SKM-1 (cell line): ENCODE results near the gene ZNF317.

Experiments
- DNase-seq: peaks from one replicate; lab custom pipeline; 2025; ENCODE audit not compliant: unreplicated experiment; lab: John Stamatoyannopoulos, UW

The ZNF317 gene

DNA sequence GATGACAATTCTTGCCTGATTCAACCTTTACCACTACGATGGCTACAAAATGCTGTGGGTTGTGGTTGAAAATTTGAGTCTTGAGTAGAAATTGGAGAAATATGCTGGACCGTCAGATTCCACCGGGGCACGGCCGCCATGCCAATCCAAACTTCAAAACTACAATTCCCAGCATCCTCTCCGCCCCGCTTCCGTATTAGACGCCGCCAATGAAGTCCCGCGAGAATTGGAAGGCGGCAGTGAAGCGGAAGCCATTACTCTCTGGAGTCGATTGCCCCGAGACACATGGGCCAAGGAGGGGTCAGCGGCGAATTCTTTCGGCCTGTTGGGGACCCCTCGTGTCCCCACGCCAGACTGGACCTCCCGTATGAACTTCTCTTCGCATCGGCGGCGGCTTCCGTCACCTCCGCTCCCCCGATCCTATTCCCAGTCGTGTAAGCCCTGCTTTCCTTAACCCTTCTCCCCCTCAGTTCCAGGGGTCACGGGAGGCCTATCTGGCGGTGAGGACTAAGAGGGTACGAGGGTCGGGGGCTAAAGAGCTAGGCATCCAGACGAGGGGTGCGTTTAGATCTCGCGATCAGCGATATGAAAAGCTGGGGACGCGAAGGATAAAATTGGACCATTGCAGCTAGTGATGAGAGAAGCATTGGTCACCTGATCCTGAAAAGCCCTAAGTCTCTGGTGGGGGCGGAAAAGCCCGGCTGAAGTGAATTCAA is at the start of gene ZNF317:
ZNF317 (plus strand) TSS at position 239 of the 716 bp plus-strand sequence. CDS start 15,620 bp downstream, outside the sequence.
- DNase-seq, result peak; percentile 82

DNA sequence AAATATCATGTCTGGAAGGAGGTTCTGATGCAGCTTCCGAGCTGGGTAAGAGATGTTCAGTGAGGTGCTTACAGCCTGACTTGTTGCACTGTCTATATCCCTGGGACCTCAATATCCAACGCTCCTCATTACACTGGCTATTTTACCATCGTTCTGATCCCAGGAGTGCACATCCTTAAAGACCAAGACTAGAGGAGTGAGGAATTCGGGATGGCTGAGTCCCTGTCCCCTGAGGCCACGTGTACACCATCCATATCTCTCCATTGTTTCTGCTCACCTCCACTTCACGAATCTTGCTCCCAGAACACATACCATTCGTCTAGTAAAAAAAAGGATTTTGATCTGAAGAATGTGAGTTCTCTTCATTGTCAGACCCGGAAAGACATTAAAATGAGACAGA is 32.8 kb upstream of the ZNF317 start, which contains the start of gene OR7G2:
OR7G2 (minus strand) TSS at position 101 of the 400 bp plus-strand sequence. CDS start 4,232 bp downstream, outside the sequence.
- no peak for DNase-seq

DNA sequence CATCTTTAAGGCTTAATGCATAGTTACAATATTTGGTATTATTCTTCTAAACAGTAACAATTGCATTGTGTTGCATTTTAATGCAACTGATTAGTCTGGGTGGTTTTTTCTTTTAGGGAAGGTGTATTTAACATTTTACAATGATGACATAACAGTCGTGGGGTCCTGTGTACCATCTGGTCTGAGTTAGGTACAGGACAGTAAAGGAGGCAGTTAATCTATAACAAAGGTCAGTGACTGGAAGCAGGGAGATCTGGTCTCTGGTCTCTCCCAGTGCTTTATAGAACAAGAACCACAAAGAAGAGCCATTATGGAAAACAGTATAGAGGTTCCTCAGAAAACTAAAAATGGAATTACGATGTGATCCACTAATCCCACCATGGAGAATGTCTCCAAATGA is 30.2 kb upstream of the ZNF317 start:
- DNase-seq, result no peak

DNA sequence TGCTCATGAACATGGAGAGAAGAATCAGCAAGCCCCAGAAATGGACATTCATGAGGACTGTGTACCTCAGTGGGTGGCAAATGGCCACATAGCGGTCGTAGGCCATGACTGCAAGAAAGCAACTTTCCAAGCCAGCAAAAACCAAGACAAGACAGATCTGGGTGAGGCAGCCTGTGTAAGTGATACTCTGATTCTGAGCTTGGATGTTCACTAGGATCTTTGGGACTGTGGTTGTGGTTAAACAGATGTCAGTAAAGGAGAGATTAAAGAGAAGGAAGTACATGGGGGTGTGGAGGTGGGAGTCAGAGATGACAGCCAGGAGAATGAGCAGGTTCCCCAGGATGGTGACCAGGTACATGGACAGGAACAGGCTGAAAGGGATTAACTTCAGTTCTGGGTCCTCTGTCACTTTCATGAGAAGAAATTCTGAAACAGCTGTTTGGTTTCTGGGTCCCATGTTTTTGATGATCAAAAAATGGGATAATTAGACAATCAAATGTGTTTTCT is 24.8 kb upstream of the ZNF317 start, which contains the start of gene OR7G1:
OR7G1 (minus strand) TSS at position 457 of the 507 bp plus-strand sequence; CDS start at position 457, 0 bp downstream.
- no peak for DNase-seq

DNA sequence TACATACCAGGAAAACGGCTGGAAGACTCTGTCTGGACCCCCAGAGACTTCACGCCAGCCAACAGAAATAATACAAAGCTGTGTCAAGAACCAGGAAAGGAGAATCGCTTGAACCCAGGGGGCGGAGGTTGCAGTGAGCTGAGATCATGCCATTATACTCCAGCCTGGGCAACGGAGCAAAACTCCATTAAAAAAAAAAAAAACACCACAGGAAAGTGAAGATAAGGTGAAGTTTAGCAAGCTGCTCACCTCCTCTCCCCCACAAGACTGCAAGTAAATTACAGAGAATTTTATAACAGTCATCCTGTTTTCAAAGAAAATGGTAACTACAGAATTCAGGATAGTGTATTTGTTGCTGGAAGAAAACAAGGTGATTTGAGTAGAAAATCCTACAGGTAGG is 23.6 kb upstream of the ZNF317 start:
- no peak for DNase-seq

DNA sequence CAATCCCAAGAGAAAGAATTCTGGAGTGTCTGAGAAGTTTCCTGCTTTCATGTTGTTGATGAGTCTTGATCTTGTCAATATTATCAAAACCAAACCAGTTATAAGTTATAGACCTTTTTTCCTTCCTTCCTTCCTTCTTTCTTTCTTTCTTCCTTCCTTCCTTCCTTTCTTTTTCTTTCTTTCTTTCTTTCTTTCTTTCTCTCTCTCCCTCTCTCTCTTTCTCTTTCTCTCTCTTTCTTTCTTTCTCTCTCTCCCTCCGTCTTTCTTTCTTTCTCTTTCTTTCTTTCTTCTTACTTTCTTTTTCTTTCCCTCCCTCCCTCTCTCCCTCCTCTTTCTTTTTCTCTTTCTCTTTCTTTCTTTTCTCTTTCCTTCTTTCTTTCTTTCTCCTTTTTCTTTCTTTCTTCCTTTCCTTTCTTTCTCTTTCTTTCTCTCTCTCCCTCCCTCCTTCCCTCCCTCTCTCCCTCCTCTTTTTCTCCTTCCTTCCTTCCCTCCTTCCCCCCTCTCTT is 13.2 kb upstream of the ZNF317 start, which contains the start of gene OR7G3:
OR7G3 (minus strand) TSS at position 51 of the 506 bp plus-strand sequence; CDS start at position 51, 0 bp downstream.
- DNase-seq, result no peak

DNA sequence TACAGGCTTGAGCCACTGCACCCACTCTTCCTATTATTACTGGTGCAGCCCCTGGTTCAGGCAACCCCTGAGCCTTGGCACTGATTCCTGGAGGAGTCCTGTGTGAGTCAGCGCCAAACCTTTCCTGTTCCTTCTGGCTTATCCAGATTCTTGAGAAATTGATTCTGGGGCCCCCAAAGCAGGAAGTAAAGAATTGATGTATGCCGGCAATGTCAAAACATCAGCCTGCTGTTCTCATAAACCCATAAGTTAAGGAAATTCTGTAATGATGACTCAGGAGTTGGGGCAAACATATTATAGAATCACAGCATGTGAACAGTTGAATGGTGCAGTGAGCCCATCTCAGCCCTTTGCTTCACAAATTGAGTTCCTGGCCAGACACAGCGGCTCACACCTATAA is 12.0 kb upstream of the ZNF317 start:
- no peak for DNase-seq

DNA sequence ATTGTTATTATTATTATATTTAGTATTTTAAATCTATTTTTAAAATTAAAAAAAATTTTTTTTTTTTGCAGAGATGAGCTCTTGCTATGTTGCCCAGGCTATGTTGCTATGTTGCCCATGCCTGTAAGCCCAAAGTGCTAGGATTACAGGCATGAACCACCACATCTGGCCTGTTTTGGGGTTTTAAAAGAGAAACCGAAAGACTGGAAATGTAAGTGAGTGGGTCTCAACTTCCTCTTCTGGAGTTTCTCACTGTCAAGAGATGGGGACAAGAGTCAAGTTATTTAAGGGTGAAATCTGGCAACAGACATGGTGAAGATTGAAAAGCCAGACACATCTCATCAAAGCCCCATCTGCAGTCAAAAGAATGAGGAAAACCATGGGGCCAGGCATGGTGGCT is 9.2 kb upstream of the ZNF317 start:
- DNase-seq, result no peak

DNA sequence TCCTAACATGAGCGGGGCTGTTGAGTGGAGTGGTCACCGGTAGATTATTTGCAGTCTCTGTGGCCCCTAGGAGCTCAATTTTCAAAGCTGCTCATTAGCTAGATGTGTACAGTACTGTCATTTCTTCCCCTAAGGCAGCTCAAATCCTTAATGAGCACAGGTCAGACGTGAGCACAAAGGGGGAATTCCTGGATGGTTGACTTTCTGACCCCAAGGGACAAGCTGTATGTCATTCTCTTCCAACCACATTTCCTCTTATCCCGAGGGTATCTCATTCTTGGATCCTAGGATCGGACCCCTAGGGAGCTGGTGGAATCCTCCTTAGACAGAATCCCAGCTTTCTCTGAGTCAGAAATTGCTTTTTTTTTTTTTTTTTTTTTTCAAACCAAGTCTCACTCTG is 7.8 kb upstream of the ZNF317 start:
- DNase-seq, result no peak

DNA sequence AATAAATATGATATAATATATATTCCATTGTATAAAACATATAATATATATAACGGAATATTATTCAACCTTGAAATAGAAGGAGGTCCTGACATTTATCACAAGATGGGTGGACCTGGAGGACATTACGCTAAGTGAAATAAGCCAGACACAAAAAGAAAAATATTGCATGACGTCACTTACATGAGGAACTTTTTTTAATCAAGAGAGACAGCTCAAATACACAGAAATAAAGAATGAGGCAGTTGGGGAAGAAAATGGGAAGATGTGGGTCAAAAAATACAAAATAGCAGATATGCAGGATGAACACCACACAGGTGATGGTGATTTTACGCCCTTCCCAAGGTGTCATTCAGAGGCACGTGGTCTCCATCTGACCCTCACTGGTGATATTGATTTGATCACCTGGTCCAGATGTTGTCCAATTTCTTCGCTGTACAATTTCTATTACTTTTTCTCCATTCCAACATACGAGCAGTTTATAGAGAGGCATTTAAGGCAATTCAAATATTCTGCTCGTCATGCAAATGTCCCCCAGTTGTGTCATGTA is 513 bp upstream of the ZNF317 start:
- no peak for DNase-seq

DNA sequence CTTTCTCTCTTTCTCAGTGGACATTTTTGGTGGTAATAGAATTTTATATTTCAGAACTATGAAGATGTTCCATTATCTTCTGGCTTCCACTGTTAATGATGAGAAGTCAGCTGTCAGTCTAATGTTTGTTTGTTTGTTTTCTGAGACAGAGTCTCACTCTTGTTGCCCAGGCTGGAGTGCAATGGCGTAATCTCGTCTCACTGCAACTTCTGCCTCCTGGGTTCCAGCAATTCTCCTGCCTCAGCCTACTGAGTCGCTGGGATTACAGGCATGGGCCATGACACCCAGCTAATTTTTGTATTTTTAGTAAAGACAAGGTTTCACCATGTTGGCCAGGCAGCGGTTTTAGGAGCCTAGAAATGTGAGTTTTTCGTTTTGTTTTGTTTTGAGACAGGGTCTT is 4.7 kb downstream of the ZNF317 start:
- DNase-seq, result no peak

DNA sequence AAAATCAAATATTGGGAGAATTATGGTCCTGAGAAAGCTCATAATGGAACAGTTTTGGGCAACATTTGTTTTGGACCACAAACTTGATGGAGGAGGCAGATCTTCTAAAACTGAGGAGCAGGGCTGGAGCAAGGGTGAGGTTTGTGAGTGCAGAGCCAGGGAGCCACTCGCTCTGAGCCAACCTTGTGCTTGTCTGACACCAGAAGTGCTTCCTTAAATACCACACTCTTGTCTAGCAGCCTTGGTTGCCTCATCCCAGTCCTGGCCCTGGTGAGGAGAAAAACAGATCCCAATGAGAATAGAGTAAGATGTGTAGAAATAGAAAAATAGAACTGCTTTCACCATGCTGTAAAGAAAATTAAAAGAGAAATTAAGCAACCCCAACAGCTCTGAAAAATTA is 6.7 kb downstream of the ZNF317 start:
- no peak for DNase-seq

DNA sequence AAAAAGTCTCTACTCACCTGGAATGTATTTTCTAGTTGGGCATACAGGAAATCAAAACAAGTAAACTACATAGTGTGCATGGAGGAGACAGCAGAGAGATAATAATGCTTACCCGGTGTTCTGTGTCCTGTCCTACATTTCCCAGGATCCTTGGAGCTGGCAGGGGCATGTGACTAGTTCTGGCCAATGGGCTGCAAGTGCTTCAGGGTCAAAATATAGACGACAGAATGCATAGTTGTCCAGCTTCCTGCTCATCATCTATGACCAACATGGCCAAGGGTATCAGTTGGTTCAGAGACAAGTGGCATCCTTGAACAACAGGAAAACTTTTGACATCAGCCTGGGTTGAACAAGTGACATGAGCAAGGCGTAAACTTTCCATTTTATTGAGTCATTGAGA is 8.5 kb downstream of the ZNF317 start:
- DNase-seq, result no peak

DNA sequence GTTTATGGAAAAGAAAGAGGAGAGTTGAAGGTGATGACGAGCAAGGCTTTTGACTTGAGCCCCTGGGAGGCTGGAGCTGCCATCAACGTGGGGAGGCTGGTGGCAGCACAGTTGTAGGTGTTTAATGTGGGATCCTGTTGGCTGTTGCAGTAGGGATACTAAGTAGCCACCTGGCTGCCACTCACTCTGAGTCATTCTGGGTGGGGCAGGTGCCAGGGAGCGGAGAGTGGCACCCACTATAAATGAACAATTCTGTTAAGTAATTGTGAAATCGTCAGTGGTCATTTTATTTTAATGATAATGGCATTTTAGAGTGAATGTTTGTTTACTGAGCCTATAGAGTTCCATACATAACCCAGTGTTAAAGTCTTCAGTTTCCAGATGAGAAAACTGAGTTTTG is 9.8 kb downstream of the ZNF317 start:
- no peak for DNase-seq

DNA sequence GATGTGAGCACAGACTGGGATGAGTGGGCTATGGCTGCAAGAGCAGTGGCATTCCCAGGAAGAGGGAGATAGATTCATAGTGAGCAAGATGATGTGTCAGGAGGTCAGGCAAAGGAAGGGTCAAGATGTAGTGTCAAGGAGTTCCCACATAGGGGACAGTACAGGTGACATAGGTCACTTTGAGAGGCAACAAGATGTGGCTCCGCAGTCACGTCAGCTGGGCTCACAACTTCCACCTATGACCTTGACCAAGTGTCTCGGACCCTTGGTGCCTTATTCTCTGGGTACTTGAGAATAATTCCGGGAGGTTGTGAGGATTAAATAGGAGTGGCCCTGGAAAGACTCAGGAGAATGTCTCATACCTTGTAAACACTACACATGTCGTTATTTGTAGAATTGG is 10.5 kb downstream of the ZNF317 start:
- no peak for DNase-seq

DNA sequence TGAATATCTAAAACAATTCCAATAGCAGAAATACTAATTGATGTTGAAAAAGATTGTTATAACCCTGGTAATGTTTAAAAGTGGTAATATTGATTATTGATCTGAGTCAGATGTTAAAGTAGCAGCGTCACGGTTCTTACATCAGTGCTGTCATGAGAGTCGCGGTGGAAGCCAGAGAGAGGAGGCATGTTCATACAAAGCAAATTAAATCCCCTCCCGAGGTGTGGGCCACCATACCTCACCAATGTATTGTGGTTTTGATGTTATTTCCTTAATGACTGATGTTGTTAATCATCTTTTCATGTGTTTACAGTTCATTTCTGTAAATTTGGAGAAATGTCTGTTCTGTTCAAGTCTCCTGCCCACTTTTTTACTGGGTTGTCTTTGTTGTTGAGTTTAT is 11.2 kb downstream of the ZNF317 start:
- no peak for DNase-seq

DNA sequence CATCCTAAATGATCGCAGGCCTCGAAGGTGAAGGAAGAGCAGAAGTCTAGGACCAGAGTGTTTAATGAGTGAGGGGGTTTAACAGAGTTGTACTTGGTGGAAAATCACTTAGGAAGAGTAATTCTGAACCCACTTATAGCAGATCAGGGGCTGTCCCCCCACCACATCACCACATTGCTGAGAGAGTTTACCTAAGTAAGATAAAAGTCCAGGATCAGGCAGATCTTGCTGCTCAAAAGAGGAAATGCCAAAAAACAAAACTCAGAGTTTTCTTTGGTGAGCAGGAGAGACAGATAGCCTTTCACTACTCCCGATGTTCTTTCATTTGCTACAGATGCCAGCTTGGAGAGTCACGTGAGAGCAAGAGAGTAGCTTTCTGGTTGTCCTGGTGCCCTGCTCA is 15.4 kb downstream of the ZNF317 start:
- DNase-seq, result no peak

DNA sequence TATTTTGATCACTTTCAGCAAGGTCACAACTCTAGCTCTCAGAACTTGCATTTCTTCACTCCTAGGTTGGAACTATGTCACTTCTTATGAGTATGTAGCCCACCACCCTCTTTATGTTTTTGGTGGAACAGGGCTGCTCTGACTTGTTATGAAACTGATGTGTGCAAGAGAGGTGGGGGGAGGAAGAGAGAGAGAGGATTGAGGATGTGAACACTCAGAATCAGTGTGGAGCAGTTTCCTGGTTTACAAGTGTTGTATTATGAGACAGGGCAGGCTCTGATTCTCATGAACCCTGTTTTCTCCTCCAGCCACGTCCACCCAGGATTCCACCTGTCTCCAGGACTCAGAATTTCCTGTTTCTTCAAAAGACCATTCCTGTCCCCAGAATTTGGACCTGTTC is 16.1 kb downstream of the ZNF317 start:
- no peak for DNase-seq

DNA sequence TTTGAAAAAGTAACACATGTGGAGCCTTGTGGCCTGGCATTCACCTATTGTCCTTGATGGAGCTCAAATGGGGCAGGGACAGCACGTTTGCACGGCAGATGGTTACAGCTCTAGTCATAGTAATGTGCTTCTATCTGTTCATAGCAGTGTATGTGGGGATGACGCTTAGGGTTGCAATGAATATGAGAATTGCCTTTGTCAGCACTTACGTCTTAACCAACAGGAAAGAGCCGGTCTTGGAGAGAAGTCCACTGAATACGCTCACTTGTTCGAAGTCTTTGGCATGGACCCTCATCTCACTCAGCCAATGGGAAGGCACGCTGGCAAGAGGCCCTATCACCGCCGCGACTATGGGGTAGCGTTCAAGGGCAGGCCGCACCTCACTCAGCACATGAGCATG is 19.7 kb downstream of the ZNF317 start:
- DNase-seq, result no peak

DNA sequence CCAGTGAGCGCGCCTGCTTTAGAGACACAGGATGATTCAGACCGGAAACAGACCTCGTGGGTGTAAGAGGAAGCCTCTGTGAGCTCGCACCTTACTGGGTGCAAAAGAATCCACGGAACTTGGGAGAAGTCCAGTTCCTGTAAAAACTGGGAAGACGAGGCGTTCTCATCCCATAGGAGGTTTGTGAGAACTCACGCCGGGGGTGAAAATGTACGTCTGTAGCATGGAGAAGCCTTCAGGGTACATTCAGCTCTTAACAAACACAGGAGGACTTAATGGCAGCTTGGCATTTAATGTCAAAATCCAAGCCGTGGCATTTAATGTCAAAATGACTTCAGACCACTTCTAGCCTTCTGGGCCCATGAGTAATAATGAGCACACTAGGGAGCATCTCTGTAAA is 21.2 kb downstream of the ZNF317 start:
- DNase-seq, result no peak

DNA sequence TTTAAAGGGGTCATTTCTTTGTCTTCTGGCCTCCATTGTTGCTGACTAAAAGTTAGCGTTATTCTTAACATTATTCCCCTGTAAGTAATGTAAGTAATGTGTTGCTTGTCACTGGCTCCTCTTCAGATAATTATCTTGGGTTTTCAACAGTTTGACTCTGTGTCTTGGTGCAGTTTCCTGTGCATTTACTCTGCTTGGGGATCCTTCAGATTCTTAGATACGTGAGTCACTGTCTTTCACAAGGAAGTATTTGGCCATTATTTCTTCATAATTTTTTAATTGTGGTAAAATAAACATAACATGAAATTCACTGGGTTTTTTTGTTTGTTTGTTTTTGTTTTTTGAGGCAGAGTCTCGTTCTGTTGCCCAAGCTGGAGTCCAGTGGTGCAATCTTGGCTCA is 25.1 kb downstream of the ZNF317 start:
- DNase-seq, result no peak

DNA sequence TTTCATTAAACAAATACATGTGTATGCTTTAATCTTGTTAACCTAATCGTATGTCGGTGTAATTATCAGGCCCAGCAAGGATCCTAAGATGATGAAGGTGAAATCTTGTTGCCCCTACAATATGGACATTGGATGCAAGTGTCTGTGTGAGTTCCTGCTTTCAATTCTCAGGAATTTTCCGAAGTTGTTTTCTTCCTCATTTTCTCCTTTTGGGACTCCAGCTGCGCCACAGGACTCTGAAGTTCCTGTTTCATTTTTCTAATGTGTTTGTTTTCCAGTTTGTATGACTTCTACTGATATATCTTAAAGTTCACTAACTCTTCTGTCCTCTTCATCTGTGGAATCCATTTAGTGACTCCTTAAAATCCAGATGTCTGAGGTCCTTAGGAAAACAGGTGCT is 26.6 kb downstream of the ZNF317 start:
- DNase-seq, result no peak
